Stimulated activated CD4-positive, alpha-beta T cell treated with anti-CD3 and anti-CD28 coated beads, Interleukin-4, amount 100 ng/mL, for 4 hours (primary cell): ENCODE measurements around the gene RNASEH1.
"Not testable (repeated sequence)": the region's sequence is repeated elsewhere in the genome, so short reads cannot be mapped to it uniquely, and the experiment has no call there.

Experiments used
- DNase-seq, 2 experiments: peaks; one replicate each; pipeline ENCODE4 v3.0.0-alpha.2; 2020

RNASEH1 gene

DNA sequence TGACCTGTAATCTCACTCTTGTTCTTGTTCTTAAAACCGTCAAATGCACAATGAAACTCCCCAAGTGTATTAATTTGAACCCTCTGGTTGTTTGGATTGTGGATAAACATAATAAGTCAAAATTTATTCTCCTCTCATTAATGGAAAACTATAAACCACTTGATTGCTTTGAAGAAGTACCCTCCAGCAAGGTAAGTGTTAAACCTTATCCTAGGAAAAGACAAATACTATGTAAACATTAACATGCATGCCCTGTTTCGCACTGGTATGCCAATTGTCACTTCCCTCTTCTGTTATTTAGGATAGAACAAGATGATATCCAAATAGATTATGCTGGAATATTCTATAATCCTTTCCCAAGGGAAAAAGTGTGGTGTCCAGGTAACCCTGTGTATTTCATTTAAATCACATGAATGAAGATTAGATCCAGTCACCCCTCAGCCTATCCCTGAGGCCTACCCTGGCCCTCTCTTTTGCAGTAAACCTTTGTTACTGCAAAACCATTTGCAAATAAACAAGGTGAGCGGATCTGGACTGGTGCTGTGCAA is 40.1 kb downstream of the RNASEH1 start:
- no peak for DNase-seq

DNA sequence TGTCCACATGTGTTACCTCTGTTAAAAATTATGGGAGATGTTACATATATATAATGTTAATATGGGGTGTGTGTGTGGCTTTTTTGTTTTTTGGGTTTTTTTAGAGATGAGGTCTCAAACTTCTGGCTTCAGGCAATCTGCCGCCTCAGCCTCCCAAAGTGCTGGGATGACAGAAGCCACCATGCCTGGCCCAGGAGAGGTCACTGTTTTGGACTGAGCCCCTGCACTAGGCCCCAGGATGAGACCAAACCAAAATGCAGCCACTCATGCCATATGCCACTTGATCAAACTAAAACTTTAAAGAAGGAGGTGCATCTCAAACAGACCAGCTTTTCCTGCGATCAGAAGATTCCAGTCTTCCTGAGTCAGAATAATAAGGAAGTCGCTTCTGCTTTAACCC is 41.3 kb downstream of the RNASEH1 start:
- DNase-seq: no peak

- not testable (repeated sequence) for DNase-seq
Measured at GRCh38 chr2:3515438-3515837, 42.7 kb downstream of the RNASEH1 start.

- DNase-seq: no peak
Measured at GRCh38 chr2:3513026-3513810, 44.9 kb downstream of the RNASEH1 start.

DNA sequence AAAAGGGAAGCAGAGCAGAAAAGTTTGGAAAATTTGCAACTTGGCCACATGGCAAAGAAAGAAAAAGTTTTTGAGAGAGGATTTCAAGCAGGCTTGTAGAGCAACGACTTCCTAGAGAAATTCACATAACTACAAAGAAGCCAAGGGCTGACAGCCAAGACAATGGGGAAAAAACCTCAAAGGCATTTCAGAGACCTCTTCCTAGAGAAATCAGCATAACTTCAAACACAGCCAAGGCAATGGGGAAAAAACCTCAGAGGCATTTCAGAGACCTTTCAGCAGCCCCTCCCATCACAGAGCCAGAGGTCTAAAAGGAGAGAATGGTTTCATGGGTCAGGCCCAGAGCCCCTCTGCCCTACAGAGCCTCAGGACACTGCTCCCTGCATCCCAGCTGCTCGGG is 46.0 kb downstream of the RNASEH1 start:
- DNase-seq: no peak

DNA sequence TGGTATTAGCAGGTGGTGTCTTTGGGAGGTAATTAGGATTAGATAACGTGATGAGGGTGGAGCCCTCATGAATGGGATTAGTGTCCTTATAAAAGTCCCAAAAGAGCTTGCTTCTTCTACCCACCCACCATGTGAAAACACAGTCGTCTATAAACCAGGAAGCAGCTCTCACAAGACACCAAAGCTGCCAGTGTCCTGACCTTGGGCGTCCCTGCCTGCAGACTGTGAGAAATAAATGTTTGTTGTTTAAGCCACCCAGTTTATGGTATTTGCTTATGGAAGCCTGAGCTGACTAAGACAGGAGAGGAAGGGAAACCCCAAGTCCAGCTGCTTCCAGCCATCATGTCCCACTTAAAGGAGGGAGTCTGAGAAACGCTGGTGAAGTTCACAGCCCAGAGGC is 52.4 kb downstream of the RNASEH1 start:
- DNase-seq: no peak

DNA sequence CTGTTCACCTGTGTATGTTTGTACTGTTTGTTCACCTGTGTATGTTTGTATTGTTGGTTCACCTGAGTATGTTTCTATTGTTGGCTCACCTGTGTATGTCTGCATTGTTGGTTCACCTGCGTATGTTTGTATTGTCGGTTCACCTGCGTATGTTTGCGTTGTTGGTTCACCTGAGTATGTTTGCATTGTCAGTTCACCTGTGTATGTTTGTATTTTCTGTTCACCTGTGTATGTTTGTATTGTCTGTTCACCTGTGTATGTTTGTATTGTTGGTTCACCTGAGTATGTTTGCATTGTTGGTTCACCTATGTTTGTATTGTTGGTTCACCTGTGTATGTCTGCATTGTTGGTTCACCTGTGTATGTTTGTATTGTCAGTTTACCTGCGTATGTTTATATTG is 53.4 kb downstream of the RNASEH1 start:
- DNase-seq: no peak

- DNase-seq: no peak
Measured at GRCh38 chr2:3503483-3503882, 54.6 kb downstream of the RNASEH1 start.

DNA sequence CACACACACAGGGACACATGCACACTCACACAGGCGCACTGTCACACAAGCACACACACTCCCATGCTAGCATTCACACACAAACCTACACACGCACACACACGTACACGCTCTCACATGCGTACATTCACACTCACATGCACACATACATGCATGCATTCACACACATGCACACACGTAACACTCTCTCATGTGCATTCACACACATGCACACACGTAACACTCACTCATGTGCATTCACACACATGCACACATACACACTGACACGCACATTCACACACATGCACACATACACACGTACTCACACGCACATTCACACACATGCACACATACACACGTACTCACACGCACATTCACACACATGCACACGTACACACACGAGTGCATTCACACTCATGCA is 55.1 kb downstream of the RNASEH1 start:
- no peak for DNase-seq

- DNase-seq: no peak
Measured at GRCh38 chr2:3500326-3500899, 57.7 kb downstream of the RNASEH1 start.

GRCh38 chr2:3498783-3499394 is 59.2 kb downstream of the RNASEH1 start:
- DNase-seq: no peak

GRCh38 chr2:3496708-3497080 is 61.4 kb downstream of the RNASEH1 start:
- DNase-seq: not testable (repeated sequence)
